Upper lobe of left lung (tissue), 6 donors: ENCODE data around the gene FGD2. TPM values are rescaled to one million over a fixed set of nuclear protein-coding genes. Genes with fewer than 3 reads are reported as not detected.
A peak's percentile ranks its signal among the peaks of the same experiment; 100 is the strongest.

Experiments
- ATAC-seq, 2 donors: fragments of 200-7000 bp; cut with Tn5 transposase; one replicate each; pipeline ENCODE4 v1.9.1; 2022; ENCODE audit warnings: mild to moderate bottlenecking in 2 of 2, moderate library complexity in 2 of 2; ENCODE audit not compliant: low FRiP score in 2 of 2
- DNase-seq, 2 donors: peaks; one replicate each; pipeline ENCODE4 v3.0.0-alpha.2; 2019 to 2020
- H3K27ac ChIP-seq, 4 donors: fragments of 200-600 bp; sonication (generic); one replicate each; pipeline ENCODE4 v1.5.1; 2016 to 2019
- H3K27me3 ChIP-seq, 4 donors: fragments of 200-600 bp; sonication (generic); one replicate each; pipeline ENCODE4 v1.5.1; 2017 to 2019
- H3K36me3 ChIP-seq, 4 donors: fragments of 200-600 bp; sonication (generic); one replicate each; pipeline ENCODE4 v1.5.1; 2016 to 2019
- H3K4me1 ChIP-seq, 4 donors: fragments of 200-600 bp; sonication (generic); one replicate each; pipeline ENCODE4 v1.5.1; 2018 to 2019
- H3K4me3 ChIP-seq, 4 donors: fragments of 200-600 bp; sonication (generic); one replicate each; pipeline ENCODE4 v1.5.1; 2017 to 2019; ENCODE audit warnings: mild to moderate bottlenecking in 2 of 4, moderate library complexity in 1 of 4
- H3K9me3 ChIP-seq, 4 donors: fragments of 200-600 bp; sonication (generic); one replicate each; pipeline ENCODE4 v1.5.1; 2018 to 2019
- CTCF ChIP-seq, 6 experiments: fragments of 450-650 bp in 4 of 6; fragments of 200-600 bp in 2 of 6; sonication (generic) in 2 of 6; IDR thresholded peaks; one replicate each; pipeline ENCODE4 v1.5.1; 2016 to 2019; ENCODE audit warnings: antibody characterized with exemption in 6 of 6
- EP300 ChIP-seq, 4 donors: sonication (generic); formaldehyde crosslinking; IDR thresholded peaks; one replicate each; pipeline ENCODE4 v1.5.1; 2017; ENCODE audit warnings: antibody characterized with exemption in 4 of 4, control low read depth in 2 of 4
- POLR2A ChIP-seq, 4 donors: fragments of 450-650 bp; IDR thresholded peaks; one replicate each; pipeline ENCODE4 v1.5.1; 2016 to 2017; ENCODE audit warnings: antibody characterized with exemption in 4 of 4, mild to moderate bottlenecking in 2 of 4
- POLR2AphosphoS5 ChIP-seq, 2 donors: sonication (generic); formaldehyde crosslinking; IDR thresholded peaks; one replicate each; pipeline ENCODE4 v1.5.1; 2017; ENCODE audit warnings: antibody characterized with exemption in 2 of 2
- WGBS, 2 donors: methylation state at CpG; one replicate each; pipeline ENCODE4 v1.1.5; 2017 to 2018; 5-methylcytosine and 5-hydroxymethylcytosine counted together
- total RNA-seq, 6 donors: library from RNA; depleted of rRNA in 4 of 6; stranded (reverse); fragments of >200 nt in 4 of 6; gene quantifications; one replicate each; pipeline versions ENCODE4 v1.1.0 to v1.2.1, GENCODE V29; 2016 to 2021
- donor health status: DM: no; HTN: no; CAD: no; lungs with moderate emphysema.
- donor health status: DM: no; HTN: yes; CAD: no; lungs with severe emphysema.

FGD2 gene
- total RNA-seq, 6 donors from 2014 or later, result 50.8 to 204 (median 92.3) TPM

GRCh38 chr6:36984581-36985416 is 20.7 kb upstream of the FGD2 start:
- no peaks in the 10 kb centered on the region for H3K9me3 ChIP-seq
- H3K4me3 ChIP-seq, result peak overlapping the region; percentile 81 to 100 (median 96)
- ATAC-seq, result peak; percentile 44 to 50
- TF ChIP-seq POLR2AphosphoS5 (IDR thresholded peaks at IDR 0.05) (peak; percentile 18 to 23), EP300 (IDR thresholded peaks at IDR 0.05) (no peak), POLR2A (IDR thresholded peaks at IDR 0.05) (peak in 1 of 4 donors; percentile 14), CTCF (IDR thresholded peaks at IDR 0.05) (no peak)
- H3K27me3 ChIP-seq, result no peaks in the 10 kb centered on the region
- peaks cover 35 to 58% (median 48%) of the 10 kb centered on the region in 4 donors for H3K4me1 ChIP-seq
- peak overlapping the region; percentile 91 to 98 (median 96) for H3K27ac ChIP-seq
- DNase-seq, result peak in 1 of 2 donors; percentile 77
- 6 to 8% methylated on average over 19 of the region's 19 CpGs for WGBS, 2 donors
- H3K36me3 ChIP-seq, result peaks cover 0 to 21% (median 4%) of the 10 kb centered on the region in 4 donors

- no peak for TF ChIP-seq CTCF (IDR thresholded peaks at IDR 0.05)
- TF ChIP-seq EP300 (IDR thresholded peaks at IDR 0.05), result no peak
- no peak for TF ChIP-seq POLR2A (IDR thresholded peaks at IDR 0.05)
- TF ChIP-seq POLR2AphosphoS5 (IDR thresholded peaks at IDR 0.05), result no peak
- WGBS, 2 donors, result 0 to 1% methylated on average over 15 of the region's 15 CpGs
- Histone ChIP-seq H3K9me3 (no peaks in the 10 kb centered on the region), H3K4me3 (peak overlapping the region; percentile 81 to 100 (median 96)), H3K4me1 (peaks cover 35 to 56% (median 43%) of the 10 kb centered on the region in 4 donors), H3K27me3 (no peaks in the 10 kb centered on the region), H3K36me3 (peaks cover 0 to 15% (median 4%) of the 10 kb centered on the region in 4 donors), H3K27ac (peak overlapping the region; percentile 91 to 98 (median 96))
- ATAC-seq, result no peak
- no peak for DNase-seq
Observed at GRCh38 chr6:36985417-36985807, 20.0 kb upstream of the FGD2 start.

- ATAC-seq (peak; percentile 95 to 97), DNase-seq (peak; percentile 90 to 98)
- TF ChIP-seq EP300 (IDR thresholded peaks at IDR 0.05) (peak in 1 of 4 donors; percentile 61), POLR2AphosphoS5 (IDR thresholded peaks at IDR 0.05) (peak; percentile 92 to 93), POLR2A (IDR thresholded peaks at IDR 0.05) (peak; percentile 75 to 99 (median 93)), CTCF (IDR thresholded peaks at IDR 0.05) (peak in 3 of 6 experiments; percentile 16 to 31 (median 27))
- Histone ChIP-seq H3K27ac (peak within 1 kb of the TSS; percentile 91 to 98 (median 96)), H3K9me3 (no peaks in the 10 kb centered on the region), H3K4me3 (peak within 1 kb of the TSS; percentile 81 to 100 (median 96)), H3K27me3 (no peaks in the 10 kb centered on the region), H3K4me1 (peaks cover 33 to 50% (median 41%) of the 10 kb centered on the region in 4 donors), H3K36me3 (peaks cover 0 to 9% (median under 1%) of the 10 kb centered on the region in 4 donors)
- 1% methylated on average over 21 to 26 of the region's 101 CpGs for WGBS, 2 donors
Observed at GRCh38 chr6:36985808-36986703, 19.4 kb upstream of the FGD2 start, which contains the start of gene MTCH1. Gene MTCH1, minus strand, starts transcription at chr6:36986196. Its CDS starts 23 bp downstream, at chr6:36986173.

- no peak for DNase-seq
- WGBS, 2 donors, result 0 to 5% methylated on average over 6 to 8 of the region's 8 CpGs
- no peaks in the 10 kb centered on the region for H3K27me3 ChIP-seq
- no peak for TF ChIP-seq POLR2A (IDR thresholded peaks at IDR 0.05)
- no peak for TF ChIP-seq EP300 (IDR thresholded peaks at IDR 0.05)
- TF ChIP-seq POLR2AphosphoS5 (IDR thresholded peaks at IDR 0.05), result no peak
- no peak for TF ChIP-seq CTCF (IDR thresholded peaks at IDR 0.05)
- H3K9me3 ChIP-seq, result no peaks in the 10 kb centered on the region
- peak overlapping the region; percentile 91 to 98 (median 96) for H3K27ac ChIP-seq
- peaks cover 33 to 46% (median 41%) of the 10 kb centered on the region in 4 donors for H3K4me1 ChIP-seq
- ATAC-seq, result no peak
- H3K4me3 ChIP-seq, result peak overlapping the region; percentile 81 to 100 (median 96)
- H3K36me3 ChIP-seq, result peaks cover 0 to 4% (median 0%) of the 10 kb centered on the region in 4 donors
Observed at GRCh38 chr6:36986704-36987047, 18.8 kb upstream of the FGD2 start.
